ENCODE measurements around the gene KAZN.

The KAZN gene

GRCh38 chr1:15029786-15030185 is 431.3 kb downstream of the KAZN start:
- Histone ChIP-seq H3K4me3 (ENCODE audit: low read length) (no peak overlapping the region), H3K4me2 (ENCODE audit: low read depth, low read length) (no peak overlapping the region), H3K79me2 (ENCODE audit: low read length) (no peaks in the 10 kb centered on the region), H3K4me1 (ENCODE audit: low read length) (no peaks in the 10 kb centered on the region), H4K20me1 (ENCODE audit: insufficient read depth, low read length) (no peaks in the 10 kb centered on the region), H3K9ac (ENCODE audit: low read length) (no peak overlapping the region), H3K9me3 (replicated peaks; ENCODE audit: insufficient read depth, low read length) (no peaks in the 10 kb centered on the region), H3K27ac (ENCODE audit: low read length) (no peak overlapping the region), H3K27me3 (replicated peaks; ENCODE audit: insufficient read depth, low read length) (no peaks in the 10 kb centered on the region), H3K9me2 (replicated peaks; ENCODE audit: insufficient read depth, low read length) (no peaks in the 10 kb centered on the region), H2AFZ (ENCODE audit: low read length) (no peak overlapping the region), H3K36me3 (replicated peaks; ENCODE audit: insufficient read depth, low read length) (no peaks in the 10 kb centered on the region), H3F3A (ENCODE audit: insufficient read depth, low read length) (no peaks in the 10 kb centered on the region)
- DNase-seq: no peak
- TF ChIP-seq CTCF (IDR thresholded peaks at IDR 0.05; ENCODE audit: low read length): no peak
- no peak for TF ChIP-seq EZH2phosphoT487 (IDR thresholded peaks at IDR 0.05; ENCODE audit: low read length)
- TF ChIP-seq EZH2 (optimal IDR thresholded peaks at IDR 0.05; ENCODE audit: low read depth, low read length): no peak

GRCh38 chr1:15031251-15031933 is 432.9 kb downstream of the KAZN start:
- no peaks in the 10 kb centered on the region for H3K9me2 ChIP-seq (replicated peaks; ENCODE audit: insufficient read depth, low read length)
- no peaks in the 10 kb centered on the region for H3F3A ChIP-seq (ENCODE audit: insufficient read depth, low read length)
- no peak overlapping the region for H3K4me2 ChIP-seq (ENCODE audit: low read depth, low read length)
- no peak for TF ChIP-seq CTCF (IDR thresholded peaks at IDR 0.05; ENCODE audit: low read length)
- TF ChIP-seq EZH2 (optimal IDR thresholded peaks at IDR 0.05; ENCODE audit: low read depth, low read length): no peak
- TF ChIP-seq EZH2phosphoT487 (IDR thresholded peaks at IDR 0.05; ENCODE audit: low read length): no peak
- H3K79me2 ChIP-seq (ENCODE audit: low read length): no peaks in the 10 kb centered on the region
- H3K27ac ChIP-seq (ENCODE audit: low read length): no peak overlapping the region
- H3K4me3 ChIP-seq (ENCODE audit: low read length): no peak overlapping the region
- H3K9me3 ChIP-seq (replicated peaks; ENCODE audit: insufficient read depth, low read length): no peaks in the 10 kb centered on the region
- H3K36me3 ChIP-seq (replicated peaks; ENCODE audit: insufficient read depth, low read length): no peaks in the 10 kb centered on the region
- no peaks in the 10 kb centered on the region for H3K4me1 ChIP-seq (ENCODE audit: low read length)
- H3K27me3 ChIP-seq (replicated peaks; ENCODE audit: insufficient read depth, low read length): no peaks in the 10 kb centered on the region
- no peak for DNase-seq
- H2AFZ ChIP-seq (ENCODE audit: low read length): no peak overlapping the region
- no peak overlapping the region for H3K9ac ChIP-seq (ENCODE audit: low read length)
- no peaks in the 10 kb centered on the region for H4K20me1 ChIP-seq (ENCODE audit: insufficient read depth, low read length)

GRCh38 chr1:15033264-15033663 is 434.8 kb downstream of the KAZN start:
- no peaks in the 10 kb centered on the region for H4K20me1 ChIP-seq (ENCODE audit: insufficient read depth, low read length)
- no peak overlapping the region for H3K4me2 ChIP-seq (ENCODE audit: low read depth, low read length)
- no peak overlapping the region for H2AFZ ChIP-seq (ENCODE audit: low read length)
- H3K9me2 ChIP-seq (replicated peaks; ENCODE audit: insufficient read depth, low read length): no peaks in the 10 kb centered on the region
- DNase-seq: no peak
- H3K4me1 ChIP-seq (ENCODE audit: low read length): no peaks in the 10 kb centered on the region
- no peaks in the 10 kb centered on the region for H3K79me2 ChIP-seq (ENCODE audit: low read length)
- H3K27ac ChIP-seq (ENCODE audit: low read length): no peak overlapping the region
- no peaks in the 10 kb centered on the region for H3F3A ChIP-seq (ENCODE audit: insufficient read depth, low read length)
- TF ChIP-seq EZH2phosphoT487 (IDR thresholded peaks at IDR 0.05; ENCODE audit: low read length) (no peak), CTCF (IDR thresholded peaks at IDR 0.05; ENCODE audit: low read length) (no peak), EZH2 (optimal IDR thresholded peaks at IDR 0.05; ENCODE audit: low read depth, low read length) (no peak)
- no peaks in the 10 kb centered on the region for H3K27me3 ChIP-seq (replicated peaks; ENCODE audit: insufficient read depth, low read length)
- no peak overlapping the region for H3K4me3 ChIP-seq (ENCODE audit: low read length)
- no peaks in the 10 kb centered on the region for H3K36me3 ChIP-seq (replicated peaks; ENCODE audit: insufficient read depth, low read length)
- no peak overlapping the region for H3K9ac ChIP-seq (ENCODE audit: low read length)
- H3K9me3 ChIP-seq (replicated peaks; ENCODE audit: insufficient read depth, low read length): no peaks in the 10 kb centered on the region

All from MM.1S (cell line).